Stimulated activated naive CD4-positive, alpha-beta T cell (primary cell): Measurements from ENCODE around the gene UBE2A.

Experiments
- DNase-seq, 6 experiments: peaks; one replicate each; lab custom pipeline; 2025; lab: John Stamatoyannopoulos, UW

UBE2A gene

GRCh38 chrX:119574394-119575266 lies at the start of gene UBE2A:
TSS of gene UBE2A (plus strand) at chrX:119574563. CDS start at chrX:119574712, 149 bp downstream.
- peak; percentile 76 to 89 (median 84) for DNase-seq

- no peak for DNase-seq
These were observed 44.8 kb upstream of the UBE2A start for GRCh38 chrX:119529345-119530276.

GRCh38 chrX:119537487-119537886 lies 36.9 kb upstream of the UBE2A start:
- DNase-seq = no peak

GRCh38 chrX:119539872-119540271 lies 34.5 kb upstream of the UBE2A start:
- DNase-seq = no peak

GRCh38 chrX:119541188-119541587 lies 33.2 kb upstream of the UBE2A start:
- DNase-seq = no peak

GRCh38 chrX:119549327-119550016 lies 24.9 kb upstream of the UBE2A start:
- DNase-seq = no peak

- no peak for DNase-seq
These were observed 21.9 kb upstream of the UBE2A start for GRCh38 chrX:119552508-119552907.

- peak; percentile 61 to 84 (median 78) for DNase-seq
These were observed 9.2 kb upstream of the UBE2A start, which contains the start of gene STEEP1 for GRCh38 chrX:119565107-119565663. TSS of gene STEEP1 (minus strand) at chrX:119565409. CDS start at chrX:119565355, 54 bp downstream.

GRCh38 chrX:119570351-119570835 lies 4.0 kb upstream of the UBE2A start:
- DNase-seq = no peak

- DNase-seq = no peak
These were observed 1.1 kb upstream of the UBE2A start for GRCh38 chrX:119573222-119573621.

- peak in 2 of 6 experiments; percentile 28 to 37 for DNase-seq
These were observed 446 bp upstream of the UBE2A start for GRCh38 chrX:119573840-119574393.

GRCh38 chrX:119579414-119579813 lies 5.1 kb downstream of the UBE2A start:
- DNase-seq = no peak

GRCh38 chrX:119583431-119584059 lies 9.2 kb downstream of the UBE2A start:
- no peak for DNase-seq

- DNase-seq = no peak
These were observed 15.4 kb downstream of the UBE2A start for GRCh38 chrX:119589810-119590209.

GRCh38 chrX:119602701-119603255 lies 28.4 kb downstream of the UBE2A start:
- DNase-seq = no peak

GRCh38 chrX:119604766-119605463 lies 30.6 kb downstream of the UBE2A start:
- peak in 1 of 6 experiments; percentile 9 for DNase-seq

- peak in 4 of 6 experiments; percentile 32 to 70 (median 57) for DNase-seq
These were observed 31.3 kb downstream of the UBE2A start for GRCh38 chrX:119605464-119606279.

GRCh38 chrX:119606280-119607017 lies 32.1 kb downstream of the UBE2A start, which contains the start of gene NKRF:
TSS of gene NKRF (minus strand) at chrX:119606424.
- peak; percentile 82 to 91 (median 88) for DNase-seq
